DOHH2 (cell line): ENCODE measurements around the gene CDKN2B-AS1.

ENCODE experiments used
- H3F3A ChIP-seq: fragments of 200-600 bp; sonication (generic), shearing (Covaris generic); 2 replicates; pipeline ENCODE4 v1.6.0; 2016; ENCODE audit warnings: antibody characterized with exemption, mild to moderate bottlenecking; ENCODE audit not compliant: control insufficient read depth, insufficient read depth
- H3K27ac ChIP-seq: fragments of 200-600 bp; sonication (generic); 2 replicates; pipeline ENCODE4 v1.5.1; 2014; ENCODE audit warnings: low read depth, mild to moderate bottlenecking, low read length, moderate library complexity
- H3K27me3 ChIP-seq: fragments of 200-600 bp; sonication (generic); 2 replicates; pipeline ENCODE4 v1.6.1; 2014; ENCODE audit warnings: mild to moderate bottlenecking, low read length, mixed read lengths; ENCODE audit not compliant: control insufficient read depth
- H3K36me3 ChIP-seq: fragments of 200-600 bp; sonication (generic); 2 replicates; pipeline ENCODE4 v1.6.1; 2014; ENCODE audit warnings: mild to moderate bottlenecking, low read length, moderate library complexity, mixed read lengths; ENCODE audit not compliant: control insufficient read depth
- H3K4me1 ChIP-seq: fragments of 200-600 bp; sonication (generic); 2 replicates; pipeline ENCODE4 v1.6.1; 2014; ENCODE audit warnings: mild to moderate bottlenecking, low read length, mixed read lengths; ENCODE audit not compliant: control insufficient read depth
- H3K4me2 ChIP-seq: fragments of 200-600 bp; sonication (generic); 2 replicates; pipeline ENCODE4 v1.6.0; 2014; ENCODE audit warnings: mild to moderate bottlenecking, low read length, moderate library complexity
- H3K4me3 ChIP-seq: fragments of 200-600 bp; sonication (generic); 2 replicates; pipeline ENCODE4 v1.5.1; 2014; ENCODE audit warnings: mild to moderate bottlenecking, low read length, mixed read lengths
- H3K79me2 ChIP-seq: fragments of 200-600 bp; sonication (generic); 2 replicates; pipeline ENCODE4 v1.6.1; 2014; ENCODE audit warnings: mild to moderate bottlenecking, low read length, mixed read lengths; ENCODE audit not compliant: control insufficient read depth
- H3K9me2 ChIP-seq: fragments of 200-600 bp; sonication (generic); replicated peaks from 2 replicates; pipeline ENCODE4 v1.6.1; 2014; ENCODE audit warnings: mild to moderate bottlenecking, low read length, mixed read lengths; ENCODE audit not compliant: control insufficient read depth
- H3K9me3 ChIP-seq: fragments of 200-600 bp; sonication (generic); 2 replicates; pipeline ENCODE4 v1.6.1; 2014; ENCODE audit warnings: antibody characterized with exemption, low read length, mixed read lengths; ENCODE audit not compliant: control insufficient read depth, insufficient read depth
- H4K20me1 ChIP-seq: fragments of 200-600 bp; sonication (generic); 2 replicates; pipeline ENCODE4 v1.6.0; 2014; ENCODE audit warnings: low read depth, mild to moderate bottlenecking, antibody characterized with exemption, low read length, moderate library complexity; ENCODE audit not compliant: control insufficient read depth, insufficient read depth
- CTCF ChIP-seq: fragments of 200-600 bp; sonication (generic); IDR thresholded peaks from one replicate; pipeline ENCODE4 v1.5.1; 2014; ENCODE audit warnings: antibody characterized with exemption, mild to moderate bottlenecking, low read depth, low read length; ENCODE audit not compliant: poor library complexity, severe bottlenecking
- EZH2phosphoT487 ChIP-seq: fragments of 200-600 bp; sonication (generic); IDR thresholded peaks from 2 replicates; pipeline ENCODE4 v1.6.1; 2017; ENCODE audit warnings: borderline replicate concordance, mild to moderate bottlenecking, antibody characterized with exemption, low read length, moderate library complexity, mixed read lengths

The CDKN2B-AS1 gene

GRCh38 chr9:21983561-21983935, 11.0 kb upstream of the CDKN2B-AS1 start:
- TF ChIP-seq EZH2phosphoT487 (no peak), CTCF (no peak)
- no peaks in the 10 kb centered on the region for H3K4me1 ChIP-seq
- no peaks in the 10 kb centered on the region for H3K27me3 ChIP-seq
- H3K9me2 ChIP-seq = no peaks in the 10 kb centered on the region
- no peaks in the 10 kb centered on the region for H3F3A ChIP-seq
- no peaks in the 10 kb centered on the region for H4K20me1 ChIP-seq
- no peak overlapping the region for H3K4me2 ChIP-seq
- H3K79me2 ChIP-seq = no peaks in the 10 kb centered on the region
- no peak overlapping the region for H3K4me3 ChIP-seq
- H3K9me3 ChIP-seq = no peaks in the 10 kb centered on the region
- no peaks in the 10 kb centered on the region for H3K36me3 ChIP-seq
- H3K27ac ChIP-seq = no peak overlapping the region

DNA sequence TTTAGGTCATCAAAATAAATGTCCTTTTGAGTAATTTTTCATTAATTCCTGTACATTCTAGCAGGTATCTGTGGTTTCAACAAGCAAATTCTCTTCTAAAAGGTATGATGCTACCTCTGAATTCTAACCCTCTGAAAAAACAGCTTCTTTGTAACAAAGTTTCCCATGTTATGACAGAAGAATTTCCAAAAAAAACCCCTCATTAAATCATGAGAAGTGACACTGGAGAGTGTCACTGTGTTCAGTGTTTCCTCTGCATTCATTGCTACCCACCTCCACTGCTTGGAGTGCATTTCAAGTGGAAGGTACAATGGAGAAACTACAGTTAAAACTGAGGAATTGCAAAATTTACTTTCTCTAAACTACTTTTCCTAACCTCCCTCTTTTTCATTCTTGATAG, 10.5 kb upstream of the CDKN2B-AS1 start:
- Histone ChIP-seq H3K36me3 (no peaks in the 10 kb centered on the region), H3K4me2 (no peak overlapping the region), H3K27me3 (no peaks in the 10 kb centered on the region), H3K9me2 (no peaks in the 10 kb centered on the region), H3K9me3 (no peaks in the 10 kb centered on the region), H3F3A (no peaks in the 10 kb centered on the region), H3K4me1 (no peaks in the 10 kb centered on the region), H3K4me3 (no peak overlapping the region), H4K20me1 (no peaks in the 10 kb centered on the region), H3K79me2 (no peaks in the 10 kb centered on the region), H3K27ac (no peak overlapping the region)
- no peak for TF ChIP-seq CTCF
- no peak for TF ChIP-seq EZH2phosphoT487

DNA sequence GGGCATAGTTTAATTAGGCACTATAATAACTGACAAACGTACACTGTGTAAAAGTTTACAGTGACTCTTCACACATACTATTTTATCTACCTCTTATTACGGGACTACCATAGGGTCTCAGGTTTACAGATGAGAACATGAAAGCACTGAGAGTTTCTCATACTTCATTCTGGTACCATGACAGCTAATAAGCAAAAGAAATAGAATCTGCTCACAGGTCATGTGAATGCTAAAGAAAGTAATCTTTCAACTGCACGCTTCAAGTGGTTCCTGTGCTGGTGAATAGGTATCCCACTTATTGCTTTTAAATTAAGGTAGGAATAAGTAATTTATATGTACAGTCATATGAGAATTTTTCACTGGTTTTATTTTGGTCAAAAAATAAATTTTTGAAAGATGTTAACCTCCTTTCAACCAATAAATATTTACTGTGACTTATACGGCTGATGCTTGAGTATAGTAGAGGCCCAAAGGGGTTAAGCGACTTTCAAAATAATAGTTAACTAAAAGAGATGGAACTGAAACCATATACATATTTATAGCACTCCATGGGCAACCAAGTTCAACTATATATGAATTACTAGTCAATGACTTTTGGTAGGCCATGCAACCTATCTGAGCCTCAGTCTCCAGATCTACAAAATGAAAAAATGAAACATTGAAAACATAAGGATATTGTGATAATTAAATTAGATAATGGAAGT, 8.5 kb upstream of the CDKN2B-AS1 start:
- no peak for TF ChIP-seq EZH2phosphoT487
- no peak for TF ChIP-seq CTCF
- H3K4me3 ChIP-seq = no peak overlapping the region
- no peaks in the 10 kb centered on the region for H3K4me1 ChIP-seq
- no peaks in the 10 kb centered on the region for H3K27me3 ChIP-seq
- H4K20me1 ChIP-seq = no peaks in the 10 kb centered on the region
- H3K27ac ChIP-seq = no peak overlapping the region
- no peaks in the 10 kb centered on the region for H3K36me3 ChIP-seq
- H3K4me2 ChIP-seq = no peak overlapping the region
- H3K9me3 ChIP-seq = no peaks in the 10 kb centered on the region
- H3K79me2 ChIP-seq = no peaks in the 10 kb centered on the region
- no peaks in the 10 kb centered on the region for H3F3A ChIP-seq
- H3K9me2 ChIP-seq = no peaks in the 10 kb centered on the region
